Parathyroid adenoma (tissue), 2 donors: ENCODE results near the gene LIPH.
"Not testable (repeated sequence)": the region's sequence is repeated elsewhere in the genome, so short reads cannot be mapped to it uniquely, and the experiment has no call there.

Source experiments
- H2AFZ ChIP-seq: fragments of 300-600 bp; sonication (generic); one replicate; pipeline ENCODE4 v1.7.0; 2017; ENCODE audit warnings: antibody characterized with exemption, mild to moderate bottlenecking
- H3K27ac ChIP-seq: fragments of 300-600 bp; sonication (generic); one replicate; pipeline ENCODE4 v1.7.0; 2017
- H3K27me3 ChIP-seq: fragments of 300-600 bp; sonication (generic); one replicate; pipeline ENCODE4 v1.7.0; 2017; ENCODE audit warnings: low read length; ENCODE audit not compliant: control insufficient read depth, insufficient read depth
- H3K36me3 ChIP-seq: fragments of 300-600 bp; sonication (generic); one replicate; pipeline ENCODE4 v1.7.0; 2017; ENCODE audit warnings: low read length; ENCODE audit not compliant: control insufficient read depth, insufficient read depth
- H3K4me1 ChIP-seq: fragments of 300-600 bp; sonication (generic); one replicate; pipeline ENCODE4 v1.7.0; 2017; ENCODE audit warnings: control low read depth
- H3K4me2 ChIP-seq: fragments of 300-600 bp; sonication (generic); one replicate; pipeline ENCODE4 v1.7.0; 2017; ENCODE audit warnings: low read length
- H3K4me3 ChIP-seq: fragments of 300-600 bp; sonication (generic); one replicate; pipeline ENCODE4 v1.7.0; 2017; ENCODE audit warnings: low read depth, low read length
- H3K79me2 ChIP-seq: fragments of 300-600 bp; sonication (generic); one replicate; pipeline ENCODE4 v1.7.0; 2017; ENCODE audit warnings: control low read depth
- H3K9ac ChIP-seq: fragments of 300-600 bp; sonication (generic); one replicate; pipeline ENCODE4 v1.7.0; 2017; ENCODE audit warnings: mild to moderate bottlenecking
- H3K9me3 ChIP-seq: fragments of 300-600 bp; sonication (generic); one replicate; pipeline ENCODE4 v1.7.0; 2017; ENCODE audit warnings: low read length; ENCODE audit not compliant: control insufficient read depth
- CTCF ChIP-seq: fragments of 300-600 bp; sonication (generic); IDR thresholded peaks from one replicate; pipeline ENCODE4 v1.7.0; 2017; ENCODE audit warnings: antibody characterized with exemption, mild to moderate bottlenecking
- donor health status: primary hyperparathyroidism.

LIPH gene

DNA sequence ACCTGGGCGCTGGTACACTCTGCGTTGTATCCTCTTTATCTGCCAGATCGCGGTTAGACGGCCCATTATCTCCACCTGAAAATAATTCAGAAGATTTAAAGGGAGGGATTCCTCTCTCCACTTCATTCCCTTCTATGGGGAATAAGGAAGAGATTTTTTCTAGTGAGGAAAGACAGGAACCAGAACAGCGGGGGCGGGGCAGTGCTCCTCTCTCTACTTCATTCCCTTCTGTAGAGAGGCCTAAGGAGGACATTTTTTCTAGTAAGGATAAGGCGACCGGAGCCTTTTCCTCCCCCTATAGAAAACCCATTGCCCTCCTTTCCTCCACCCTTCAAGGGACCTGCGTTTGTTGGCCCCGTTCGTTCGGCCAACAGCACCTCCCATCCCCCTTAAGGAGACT, 8.3 kb upstream of the LIPH start:
- H2AFZ ChIP-seq = no peak overlapping the region
- H3K27me3 ChIP-seq = no peaks in the 10 kb centered on the region
- no peaks in the 10 kb centered on the region for H3K36me3 ChIP-seq
- H3K4me3 ChIP-seq = no peak overlapping the region
- H3K79me2 ChIP-seq = no peaks in the 10 kb centered on the region
- no peak overlapping the region for H3K9ac ChIP-seq
- H3K4me1 ChIP-seq = no peaks in the 10 kb centered on the region
- H3K9me3 ChIP-seq = no peaks in the 10 kb centered on the region
- TF ChIP-seq CTCF = no peak
- H3K4me2 ChIP-seq = no peak overlapping the region
- H3K27ac ChIP-seq = no peak overlapping the region

GRCh38 chr3:185559706-185560090, 7.3 kb upstream of the LIPH start:
- Histone ChIP-seq H3K4me3 (no peak overlapping the region), H3K4me1 (no peaks in the 10 kb centered on the region), H3K27ac (no peak overlapping the region), H3K27me3 (no peaks in the 10 kb centered on the region), H3K36me3 (no peaks in the 10 kb centered on the region), H3K9me3 (no peaks in the 10 kb centered on the region), H3K4me2 (no peak overlapping the region), H3K9ac (no peak overlapping the region), H2AFZ (peak overlapping the region; percentile 88), H3K79me2 (no peaks in the 10 kb centered on the region)
- TF ChIP-seq CTCF = no peak

DNA sequence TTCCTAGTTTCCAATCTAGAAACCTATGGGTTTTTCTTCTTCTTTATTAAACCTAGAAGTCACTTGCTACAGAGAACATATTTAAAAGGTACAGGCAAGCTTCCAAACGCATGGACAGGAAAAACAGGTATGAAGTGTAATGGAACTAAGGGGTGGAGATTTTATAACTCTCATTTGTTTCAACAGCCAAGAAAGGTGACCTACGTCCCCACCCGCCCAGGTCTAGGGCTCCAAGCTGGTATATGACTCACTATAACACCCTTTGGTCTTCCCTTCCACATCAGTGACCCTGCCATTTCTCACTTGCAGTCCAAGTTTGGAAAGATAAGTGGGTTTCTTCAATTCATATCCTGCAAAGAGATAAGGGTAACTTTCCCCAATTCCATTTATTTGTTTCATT, 6.0 kb upstream of the LIPH start:
- Histone ChIP-seq H3K27me3 (no peaks in the 10 kb centered on the region), H2AFZ (no peak overlapping the region), H3K27ac (no peak overlapping the region), H3K4me3 (no peak overlapping the region), H3K9ac (no peak overlapping the region), H3K79me2 (no peaks in the 10 kb centered on the region), H3K9me3 (no peaks in the 10 kb centered on the region), H3K4me1 (no peaks in the 10 kb centered on the region), H3K36me3 (no peaks in the 10 kb centered on the region), H3K4me2 (no peak overlapping the region)
- no peak for TF ChIP-seq CTCF

GRCh38 chr3:185556640-185557039, 4.3 kb upstream of the LIPH start:
- not testable (repeated sequence) for H3K27me3 ChIP-seq, H3K9ac ChIP-seq, H3K9me3 ChIP-seq, H3K4me2 ChIP-seq, H3K4me3 ChIP-seq, H2AFZ ChIP-seq, H3K27ac ChIP-seq, H3K4me1 ChIP-seq, H3K36me3 ChIP-seq, H3K79me2 ChIP-seq

DNA sequence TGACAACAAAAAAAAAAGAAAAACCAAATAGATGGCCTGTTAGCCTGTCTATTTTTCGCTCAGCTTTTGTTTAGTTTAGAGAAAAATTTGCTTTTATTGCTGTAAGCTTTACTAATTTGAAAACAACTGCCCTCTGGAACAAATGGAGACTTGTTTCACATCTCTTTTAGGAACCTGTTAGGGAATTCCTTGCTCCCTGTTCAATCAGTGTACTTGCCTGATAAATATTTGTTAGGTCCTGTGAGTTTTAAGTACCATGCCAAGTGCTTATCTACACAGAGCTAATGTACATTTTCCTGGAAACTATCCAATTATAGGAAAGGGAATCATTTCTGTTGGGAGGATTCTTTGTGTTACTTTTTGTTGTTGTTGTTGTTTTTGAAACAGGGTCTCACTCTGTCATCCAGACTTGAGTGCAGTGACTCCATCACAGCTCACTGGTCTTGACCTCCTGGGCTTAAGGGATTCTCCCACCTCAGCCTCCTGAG, 3.5 kb upstream of the LIPH start:
- Histone ChIP-seq H3K4me1 (no peaks in the 10 kb centered on the region), H3K36me3 (no peaks in the 10 kb centered on the region), H3K4me3 (no peak overlapping the region), H3K9me3 (no peaks in the 10 kb centered on the region), H3K27me3 (no peaks in the 10 kb centered on the region), H3K27ac (no peak overlapping the region), H3K4me2 (no peak overlapping the region), H3K79me2 (no peaks in the 10 kb centered on the region), H2AFZ (no peak overlapping the region), H3K9ac (no peak overlapping the region)
- TF ChIP-seq CTCF = no peak
